GM12873 (cell line): ENCODE measurements around the gene ELANE.

ENCODE experiments used
- CTCF ChIP-seq: IDR thresholded peaks from 2 replicates; pipeline ENCODE4 v1.5.1; 2012; ENCODE audit warnings: low read depth, mild to moderate bottlenecking, moderate library complexity, low read length, control low read depth; ENCODE audit not compliant: insufficient read depth; ENCODE audit errors: missing control alignments

The ELANE gene

DNA sequence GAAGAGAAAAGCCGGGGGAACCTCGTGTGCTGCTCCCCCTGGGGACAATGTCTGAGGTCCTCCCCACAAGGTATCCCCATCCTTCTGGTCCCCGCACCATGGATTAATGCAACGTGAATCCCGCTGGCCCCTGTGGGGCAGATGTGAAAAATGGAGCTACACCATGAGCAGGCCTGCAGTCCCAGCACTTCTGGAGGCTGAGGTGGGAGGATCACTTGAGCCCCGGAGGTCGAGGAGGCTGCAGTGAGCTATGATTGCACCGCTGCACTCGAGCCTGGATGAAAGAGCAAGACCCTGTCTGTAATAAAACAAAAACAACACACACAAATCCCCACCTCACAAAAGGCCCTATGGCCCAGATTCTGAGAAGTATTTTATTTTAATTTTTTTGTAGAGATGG lies 6.2 kb downstream of the ELANE start:
- no peak for TF ChIP-seq CTCF

- no peak for TF ChIP-seq CTCF
These were observed 7.1 kb downstream of the ELANE start, which contains the start of gene CFD for GRCh38 chr19:858868-859843. Gene CFD, plus strand, starts transcription at chr19:859664. Its CDS starts 26 bp downstream, at chr19:859690.

DNA sequence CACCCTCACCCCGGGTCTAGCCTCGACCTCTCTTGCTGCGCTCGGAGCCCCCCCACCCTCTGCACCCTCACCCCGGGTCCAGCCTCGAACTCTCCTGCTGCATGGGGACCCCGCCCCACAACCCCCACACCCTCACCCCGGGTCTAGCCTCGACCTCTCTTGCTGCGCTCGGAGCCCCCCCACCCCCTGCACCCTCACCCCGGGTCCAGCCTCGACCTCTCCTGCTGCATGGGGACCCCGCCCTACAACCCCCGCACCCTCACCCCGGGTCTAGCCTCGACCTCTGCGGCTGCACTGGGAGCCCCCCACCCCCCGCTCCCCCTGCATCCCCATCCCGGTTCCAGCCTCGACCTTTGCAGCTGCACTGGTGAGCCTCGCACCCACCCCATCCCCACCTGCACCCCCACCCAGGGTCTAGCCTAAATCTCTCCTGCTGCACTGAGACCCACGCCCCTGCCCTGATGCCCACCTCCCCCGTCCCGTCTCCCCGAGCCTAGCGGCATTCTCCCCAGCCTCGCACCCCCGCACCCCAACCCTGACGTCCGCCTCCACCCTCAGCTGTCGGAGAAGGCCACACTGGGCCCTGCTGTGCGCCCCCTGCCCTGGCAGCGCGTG lies 9.1 kb downstream of the ELANE start:
- TF ChIP-seq CTCF = no peak

GRCh38 chr19:861756-862580 lies 9.9 kb downstream of the ELANE start:
- no peak for TF ChIP-seq CTCF

DNA sequence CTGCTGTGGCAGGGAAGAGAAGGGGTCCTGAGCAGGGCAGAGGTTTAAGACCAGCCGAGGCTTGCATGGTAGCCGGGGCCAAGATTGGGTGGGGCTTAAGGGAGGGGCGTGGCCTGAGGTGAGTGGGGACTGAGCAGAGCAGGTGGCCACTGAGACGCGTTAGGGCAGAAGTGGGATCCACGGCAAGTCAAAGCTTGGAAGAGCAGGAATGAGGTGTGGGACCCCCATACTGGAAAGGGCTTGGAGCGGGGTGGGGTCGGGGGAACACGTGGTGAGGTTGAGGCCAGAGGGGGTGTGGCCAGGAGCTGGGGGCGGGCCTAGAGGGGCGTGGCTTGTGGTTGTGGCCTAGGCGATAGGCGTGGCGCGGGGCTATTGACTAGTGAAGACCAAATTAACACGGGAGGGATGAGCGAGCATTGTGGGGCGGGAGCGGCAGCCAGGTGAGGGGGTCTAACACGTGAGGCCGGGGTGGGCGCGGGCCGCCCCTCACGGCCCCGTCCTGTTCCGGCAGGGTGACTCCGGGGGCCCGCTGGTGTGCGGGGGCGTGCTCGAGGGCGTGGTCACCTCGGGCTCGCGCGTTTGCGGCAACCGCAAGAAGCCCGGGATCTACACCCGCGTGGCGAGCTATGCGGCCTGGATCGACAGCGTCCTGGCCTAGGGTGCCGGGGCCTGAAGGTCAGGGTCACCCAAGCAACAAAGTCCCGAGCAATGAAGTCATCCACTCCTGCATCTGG lies 10.6 kb downstream of the ELANE start:
- TF ChIP-seq CTCF = no peak

DNA sequence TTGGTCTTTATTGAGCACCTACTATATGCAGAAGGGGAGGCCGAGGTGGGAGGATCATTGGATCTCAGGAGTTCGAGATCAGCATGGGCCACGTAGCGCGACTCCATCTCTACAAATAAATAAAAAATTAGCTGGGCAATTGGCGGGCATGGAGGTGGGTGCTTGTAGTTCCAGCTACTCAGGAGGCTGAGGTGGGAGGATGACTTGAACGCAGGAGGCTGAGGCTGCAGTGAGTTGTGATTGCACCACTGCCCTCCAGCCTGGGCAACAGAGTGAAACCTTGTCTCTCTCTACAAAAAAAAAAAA lies 11.2 kb downstream of the ELANE start:
- no peak for TF ChIP-seq CTCF
